K562 (cell line): ENCODE measurements around the gene ATP5PD. TPM values are rescaled to one million over a fixed set of nuclear protein-coding genes. Genes with fewer than 3 reads are reported as not detected.
A peak's percentile ranks its signal among the peaks of the same experiment; 100 is the strongest.

Experiments used
- ATAC-seq: fragments of 200-7000 bp; cut with Tn5 transposase; 3 replicates; pipeline ENCODE4 v1.9.1; 2020; ENCODE audit warnings: moderate library complexity
- BruUV-seq: library from RNA; stranded (reverse); fragments of 400-500 nt; replicated peaks from 2 replicates; lab custom pipeline; 2021; lab: Mats Ljungman, UMichigan
- CTCF ChIA-PET: fragments of 300-600 bp; formaldehyde crosslinking; extraction: SDS; loops from one replicate; lab custom pipeline; 2021; ENCODE audit warnings: low intra/inter-chr PET ratio; lab: Yijun Ruan, JAX
- POLR2A ChIA-PET: fragments of 300-600, 350-650 bp; sonication (Branson Sonifier 250); formaldehyde crosslinking; extraction: SDS; loops from one replicate; lab custom pipeline; 2021; ENCODE audit warnings: antibody characterized with exemption, inconsistent platforms; lab: Yijun Ruan, JAX
- DNase-seq, 4 experiments: peaks; one replicate each; pipeline versions ENCODE4 v3.0.0 to v3.0.0-alpha.2; 2011 to 2018; ENCODE audit warnings: low spot score in 3 of 4, mixed read lengths in 3 of 4; ENCODE audit errors: extremely low read depth in 1 of 4
- FAIRE-seq: peaks from 2 replicates; lab custom pipeline; 2011; peaks lifted over from hg19 to GRCh38; lab: Jason Lieb, UNC
- H2AFZ ChIP-seq: 2 replicates; pipeline ENCODE4 v1.6.0; 2011; ENCODE audit warnings: low read depth, low read length, control low read depth, inconsistent platforms
- H3K27ac ChIP-seq: fragments of 200-600 bp; 3 replicates; pipeline ENCODE4 v1.8.0; 2011; ENCODE audit warnings: low read depth, mild to moderate bottlenecking, control low read depth, inconsistent platforms, low read length, moderate library complexity, mixed read lengths; ENCODE audit errors: extremely low read depth
- H3K27me3 ChIP-seq, 2 experiments: fragments of 300-600 bp in 1 of 2; 2 replicates in 1 of 2; 3 replicates in 1 of 2; pipeline versions ENCODE4 v1.6.0 to v1.8.0; 2011; ENCODE audit warnings: inconsistent platforms in 2 of 2, low read length in 2 of 2, mild to moderate bottlenecking in 1 of 2, mixed read lengths in 1 of 2, moderate library complexity in 1 of 2; ENCODE audit not compliant: control insufficient read depth in 2 of 2, insufficient read depth in 2 of 2
- H3K36me3 ChIP-seq: fragments of 300-600 bp; 3 replicates; pipeline ENCODE4 v1.8.0; 2011; ENCODE audit warnings: mild to moderate bottlenecking, low read length, inconsistent platforms; ENCODE audit not compliant: control insufficient read depth, insufficient read depth
- H3K4me1 ChIP-seq, 2 experiments: fragments of 200-600 bp in 1 of 2; replicated peaks in 1 of 2; 2 replicates in 1 of 2; 3 replicates in 1 of 2; pipeline versions ENCODE4 v1.5.1 to v1.8.0; 2011; ENCODE audit warnings: inconsistent platforms in 2 of 2, low read length in 2 of 2, mild to moderate bottlenecking in 1 of 2, mixed read lengths in 1 of 2, moderate library complexity in 1 of 2; ENCODE audit not compliant: control insufficient read depth in 2 of 2, insufficient read depth in 2 of 2
- H3K4me2 ChIP-seq: 2 replicates; pipeline ENCODE4 v1.6.1; 2011; ENCODE audit warnings: low read length, control low read depth, inconsistent platforms, mixed read lengths; ENCODE audit not compliant: insufficient read depth
- H3K4me3 ChIP-seq: fragments of 200-600 bp; sonication (generic), shearing (Covaris generic); 2 replicates; pipeline ENCODE4 v1.5.1; 2016; ENCODE audit warnings: control low read depth, inconsistent platforms
- H3K79me2 ChIP-seq: fragments of 200-600 bp; 3 replicates; pipeline ENCODE4 v1.8.0; 2011; ENCODE audit warnings: low read length, inconsistent platforms; ENCODE audit not compliant: control insufficient read depth, insufficient read depth
- H3K9ac ChIP-seq, 2 experiments: 2 replicates each; pipeline versions ENCODE4 v1.6.0 to v1.6.1; 2011; ENCODE audit warnings: low read depth in 2 of 2, low read length in 2 of 2, control low read depth in 1 of 2, inconsistent platforms in 1 of 2, mild to moderate bottlenecking in 1 of 2, mixed read lengths in 1 of 2; ENCODE audit not compliant: insufficient read depth in 1 of 2
- H3K9me1 ChIP-seq: one replicate; pipeline ENCODE4 v1.6.0; 2011; ENCODE audit warnings: inconsistent platforms, mild to moderate bottlenecking, low read length, moderate library complexity; ENCODE audit not compliant: control insufficient read depth, insufficient read depth
- H3K9me3 ChIP-seq: replicated peaks from 2 replicates; pipeline ENCODE4 v1.5.1; 2011; ENCODE audit warnings: low read depth, low read length, inconsistent platforms; ENCODE audit not compliant: control insufficient read depth, insufficient read depth
- H4K20me1 ChIP-seq: replicated peaks from 2 replicates; pipeline ENCODE4 v1.6.1; 2011; ENCODE audit warnings: low read length, inconsistent platforms, mixed read lengths; ENCODE audit not compliant: control insufficient read depth, insufficient read depth
- CCNT2 ChIP-seq: IDR thresholded peaks from 2 replicates; pipeline ENCODE4 v1.6.1; 2011; ENCODE audit warnings: borderline replicate concordance, low read depth, mild to moderate bottlenecking, moderate library complexity, mixed read lengths, low read length; ENCODE audit not compliant: insufficient read length; ENCODE audit errors: extremely low read depth
- DEAF1 ChIP-seq: fragments of 450-650 bp; formaldehyde crosslinking; IDR thresholded peaks from 2 replicates; pipeline ENCODE4 v1.4.0; 2020; ENCODE audit warnings: mild to moderate bottlenecking, moderate library complexity
- HIVEP1 ChIP-seq: fragments of 250-450 bp; sonication (Bioruptor Pico); IDR thresholded peaks from 2 replicates; pipeline ENCODE4 v1.4.0; 2020; ENCODE audit warnings: mild to moderate bottlenecking
- LEF1 ChIP-seq: fragments of 450-650 bp; IDR thresholded peaks from 2 replicates; pipeline ENCODE4 v1.6.1; 2016; ENCODE audit warnings: mild to moderate bottlenecking
- MEIS2 ChIP-seq: fragments of 450-650 bp; IDR thresholded peaks from 2 replicates; pipeline ENCODE4 v1.6.1; 2014; ENCODE audit warnings: mild to moderate bottlenecking; ENCODE audit not compliant: partially characterized antibody
- MNT ChIP-seq, 2 experiments: fragments of 450-650 bp; conservative IDR thresholded peaks; 2 replicates each; pipeline ENCODE4 v1.6.1; 2017; ENCODE audit warnings: mild to moderate bottlenecking in 2 of 2, moderate library complexity in 2 of 2
- NFXL1 ChIP-seq: fragments of 450-650 bp; formaldehyde crosslinking; IDR thresholded peaks from 2 replicates; pipeline ENCODE4 v1.4.0; 2021; ENCODE audit warnings: mild to moderate bottlenecking
- NFYB ChIP-seq: IDR thresholded peaks from 2 replicates; pipeline ENCODE4 v1.6.1; 2011; ENCODE audit warnings: mild to moderate bottlenecking, moderate library complexity; ENCODE audit not compliant: insufficient read length; ENCODE audit errors: extremely low read depth
- PKNOX1 ChIP-seq: fragments of 450-650 bp; IDR thresholded peaks from 2 replicates; pipeline ENCODE4 v1.6.1; 2016
- POLR3A ChIP-seq: IDR thresholded peaks from 2 replicates; pipeline ENCODE4 v1.6.1; 2011; ENCODE audit warnings: borderline replicate concordance, mild to moderate bottlenecking, moderate library complexity; ENCODE audit not compliant: insufficient read length, insufficient read depth; ENCODE audit errors: extremely low read depth
- PTRF ChIP-seq: fragments of 450-650 bp; IDR thresholded peaks from 2 replicates; pipeline ENCODE4 v1.6.1; 2016; ENCODE audit warnings: mild to moderate bottlenecking, missing genetic modification characterization, missing compliant biosample characterization
- PYGO2 ChIP-seq: fragments of 450-650 bp; IDR thresholded peaks from 2 replicates; pipeline ENCODE4 v1.6.1; 2016; ENCODE audit warnings: mild to moderate bottlenecking, missing genetic modification characterization, moderate library complexity, missing compliant biosample characterization
- ZBTB33 ChIP-seq: sonication (generic); formaldehyde crosslinking; IDR thresholded peaks from 2 replicates; pipeline ENCODE4 v1.8.1; 2023; ENCODE audit warnings: mild to moderate bottlenecking, missing genetic modification reagents
- ZNF695 ChIP-seq: fragments of 450-650 bp; formaldehyde crosslinking; IDR thresholded peaks from 2 replicates; pipeline ENCODE4 v1.4.0; 2020; ENCODE audit warnings: mild to moderate bottlenecking, moderate library complexity
- ZNF717 ChIP-seq: fragments of 250-450 bp; sonication (Bioruptor Pico); IDR thresholded peaks from 2 replicates; pipeline ENCODE4 v1.5.0; 2021
- WGBS: fragments of 100-300 bp; shearing (Covaris generic); methylation state at CpG from one replicate; pipeline ENCODE4 v1.1.6; 2016; ENCODE audit warnings: low coverage, mixed read lengths; ENCODE audit not compliant: insufficient coverage; ENCODE audit errors: missing lambda C conversion rate; 5-methylcytosine and 5-hydroxymethylcytosine counted together
- in situ Hi-C: fragments of 300-500 bp; cut with MboI; formaldehyde crosslinking; loops from 4 replicates; pipeline ENCODE4 v1.15.0; 2018; ENCODE audit warnings: inconsistent platforms, mixed read lengths
- intact Hi-C: fragments of 100-400 bp; cut with micrococcal nuclease; formaldehyde crosslinking; loops from 2 replicates; pipeline ENCODE4 v1.14.2; 2022
- polyA plus RNA-seq, 8 experiments: library from polyadenylated mRNA; depleted of rRNA in 4 of 8; stranded (reverse) in 5 of 8; unstranded in 3 of 8; fragments of >200 nt; fragmentation: Nextera tagmentation in 2 of 8; fragmentation: Illumina TruSeq in 1 of 8; extraction: Ambion mirVana in 2 of 8; extraction: Trizol in 1 of 8; gene quantifications; 2 replicates each; pipeline versions ENCODE4 v1.2.1 to v1.2.3, GENCODE V29; 2011 to 2014; ENCODE audit warnings: inconsistent platforms in 1 of 8, missing spikeins in 1 of 8
- total RNA-seq, 7 experiments: library from RNA; depleted of rRNA in 6 of 7; stranded (reverse); fragments of >200 nt in 6 of 7; fragmentation: Illumina TruSeq in 2 of 7; extraction: Trizol in 2 of 7; gene quantifications; 2 replicates each; pipeline versions ENCODE4 v1.2.1 to v1.2.3, GENCODE V29; 2011 to 2021; ENCODE audit warnings: low replicate concordance in 1 of 7

The ATP5PD gene
- total and polyA plus RNA-seq, 9 of the 15 experiments (the other 6 are each of a cell fraction or from before 2014, with no cell fraction given) = 271 to 828 (median 432) TPM

- intact Hi-C loops = no loop called here
- POLR2A ChIA-PET = interaction anchor here (0.6 to 3.4 kb wide), 7 partner anchors 10 to 1492 kb away, joined by 3 to 22 read pairs (median 3); partner anchors contain the start of gene MRPL58
Measured at GRCh38 chr17:75024686-75025397, 21.9 kb downstream of the ATP5PD start.

More at GRCh38 chr17:75024686-75025397, 21.9 kb downstream of the ATP5PD start:
- ATAC-seq (no peak; the same call in 2 of the 3 replicates), FAIRE-seq (no peak), DNase-seq (no peak)
- Histone ChIP-seq H2AFZ (no peak overlapping the region), H3K27me3 (no peaks in the 10 kb centered on the region), H3K79me2 (no peaks in the 10 kb centered on the region), H3K27ac (no peak overlapping the region), H3K36me3 (peaks cover 30% of the 10 kb centered on the region; the same call in 2 of the 3 replicates), H3K9me1 (no peaks in the 10 kb centered on the region), H3K4me2 (no peak overlapping the region), H3K4me1 (peaks cover 0 to 7% of the 10 kb centered on the region in 2 experiments; a peak in 3 of 5 replicates), H4K20me1 (no peaks in the 10 kb centered on the region), H3K4me3 (no peak overlapping the region), H3K9me3 (peaks cover 7% of the 10 kb centered on the region), H3K9ac (no peak overlapping the region)
- BruUV-seq = no TSS peak
- 80% methylated on average over 10 of the region's 10 CpGs for WGBS
- in situ Hi-C loops = no loop called here
- CTCF ChIA-PET = no interaction called here
- TF ChIP-seq MNT (conservative IDR thresholded peaks at IDR 0.05) (no peak), ZNF717 (no peak), HIVEP1 (CRISPR knock-in tag) (no peak), NFXL1 (no peak), POLR3A (no peak), DEAF1 (CRISPR knock-in tag) (no peak), NFYB (peak; percentile 84), MEIS2 (peak; percentile 79), CCNT2 (no peak), ZBTB33 (CRISPR knock-in tag) (peak; percentile 58), ZNF695 (CRISPR knock-in tag) (no peak), PTRF (tag) (no peak), LEF1 (no peak), PYGO2 (tag) (no peak), PKNOX1 (peak; percentile 51; the same call in 1 of the 2 replicates)
